ENCODE results near the gene NAA38.
A peak's percentile ranks its signal among the peaks of the same experiment; 100 is the strongest.

The NAA38 gene

DNA sequence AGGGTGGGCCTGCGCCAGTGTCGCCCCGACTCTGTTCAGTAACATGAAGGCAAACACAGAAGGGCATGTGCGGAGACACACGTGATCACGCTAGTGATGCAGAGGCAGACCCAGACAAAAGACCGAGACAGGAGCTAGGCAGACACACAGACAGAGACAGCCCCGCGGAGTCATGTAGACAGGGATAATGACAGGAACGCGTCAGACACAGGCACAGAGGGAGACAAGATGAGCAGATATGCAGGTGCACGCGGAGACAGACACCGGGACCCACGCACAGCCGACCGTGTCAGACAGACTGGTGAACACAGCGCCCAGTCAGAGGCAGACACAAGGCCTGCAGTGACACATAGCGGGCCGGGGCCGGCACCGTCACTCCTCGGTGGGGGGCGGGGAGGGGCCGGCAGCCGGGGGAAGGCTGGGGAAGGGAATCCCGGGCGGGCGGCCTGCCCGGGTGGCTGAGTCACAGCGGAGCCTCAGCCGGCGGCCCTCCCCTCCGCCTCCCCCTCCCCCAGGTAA, 15.9 kb downstream of the NAA38 start:
- peak; percentile 92 for DNase-seq (ENCODE audit: low read depth)

DNA sequence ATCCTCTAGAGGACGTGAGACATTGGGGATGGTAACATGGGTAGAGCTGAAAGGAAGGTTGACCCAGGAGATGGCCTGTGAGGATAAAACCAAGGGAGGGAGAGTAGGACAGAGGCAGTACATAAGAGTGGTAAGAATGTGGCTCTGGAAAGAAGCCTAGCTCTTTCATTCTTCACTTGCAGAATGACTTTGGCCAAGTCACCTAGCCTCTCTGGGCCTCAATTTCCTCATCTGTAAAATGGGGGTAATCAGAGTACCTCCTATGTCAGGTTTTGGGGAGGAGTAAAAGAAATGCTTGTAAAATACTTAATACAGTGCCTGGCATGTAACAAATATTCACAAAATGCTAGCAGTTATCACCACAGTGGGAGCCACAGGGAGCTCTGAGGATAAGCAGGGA, 16.5 kb downstream of the NAA38 start:
- no peak for DNase-seq (ENCODE audit: low read depth)

DNA sequence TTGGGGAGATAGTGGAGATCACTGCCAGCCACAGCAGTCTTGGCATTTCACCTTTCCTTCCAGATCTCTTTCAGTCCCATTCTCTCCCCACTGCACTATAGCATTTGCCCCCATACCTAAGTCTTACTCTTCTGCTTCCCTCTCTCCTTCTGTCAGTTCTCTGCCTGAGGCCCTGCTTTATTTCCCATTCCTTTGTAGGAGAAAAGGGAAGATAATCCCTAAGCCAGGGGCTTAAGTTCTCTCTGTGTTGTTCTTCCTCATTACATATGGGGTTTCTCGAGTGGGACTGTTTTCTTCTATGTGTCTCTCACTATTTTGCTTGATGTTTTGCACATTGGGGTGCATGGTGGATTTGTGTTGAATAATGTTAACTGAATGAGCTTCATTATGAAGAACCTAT, 16.9 kb downstream of the NAA38 start:
- no peak for DNase-seq (ENCODE audit: low read depth)

DNA sequence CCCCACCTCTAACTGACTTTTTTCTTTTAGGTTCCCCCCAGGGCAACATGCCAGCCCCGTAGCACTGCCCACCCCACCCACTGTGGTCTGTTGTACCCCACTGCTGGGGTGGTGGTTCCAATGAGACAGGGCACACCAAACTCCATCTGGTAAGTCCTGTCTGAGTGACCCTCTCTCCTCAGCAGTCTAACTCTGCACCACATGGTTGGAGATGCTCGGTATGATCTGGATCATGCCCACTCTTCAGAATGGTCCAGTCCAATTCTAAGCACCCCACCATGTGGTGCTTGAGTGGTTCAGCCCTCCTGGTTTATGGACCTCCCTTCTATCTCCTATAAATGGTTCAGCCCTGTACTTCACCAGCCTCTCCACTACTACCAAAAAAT, 17.5 kb downstream of the NAA38 start:
- DNase-seq (ENCODE audit: low read depth), result no peak

DNA sequence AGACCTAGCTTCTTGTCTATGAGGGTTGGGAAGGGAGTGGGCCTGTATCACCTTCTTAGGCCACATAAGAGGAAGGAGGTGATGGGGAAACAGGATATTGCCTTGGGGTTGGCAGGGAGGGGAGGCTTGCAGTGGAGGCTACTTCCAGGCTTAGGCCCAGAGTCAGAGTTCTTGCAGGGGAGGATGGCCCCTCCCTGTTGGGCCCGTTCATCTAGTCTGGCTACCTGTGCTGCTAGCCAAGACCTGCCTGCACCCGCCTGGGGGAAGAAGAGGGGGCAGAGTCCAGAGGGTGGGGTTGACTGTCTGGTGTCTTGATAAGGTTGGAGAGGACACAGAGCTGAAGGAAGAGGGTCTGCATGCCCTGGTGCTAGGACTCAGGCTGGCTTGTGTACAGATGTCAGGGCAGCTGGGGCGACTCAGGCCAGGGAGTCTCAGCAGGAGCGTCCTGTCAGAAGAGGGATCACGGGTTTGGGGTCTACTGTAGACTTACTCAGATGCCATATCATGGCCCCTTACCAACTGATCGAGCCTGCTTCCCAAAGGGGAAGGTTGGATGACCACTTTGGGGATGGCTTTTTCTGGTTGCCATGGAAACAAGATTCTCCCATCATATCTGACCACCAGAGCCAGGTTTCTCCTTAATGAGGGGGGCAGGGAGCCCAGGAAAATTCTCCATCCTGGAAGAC, 18.0 kb downstream of the NAA38 start:
- DNase-seq (ENCODE audit: low read depth), result no peak

DNA sequence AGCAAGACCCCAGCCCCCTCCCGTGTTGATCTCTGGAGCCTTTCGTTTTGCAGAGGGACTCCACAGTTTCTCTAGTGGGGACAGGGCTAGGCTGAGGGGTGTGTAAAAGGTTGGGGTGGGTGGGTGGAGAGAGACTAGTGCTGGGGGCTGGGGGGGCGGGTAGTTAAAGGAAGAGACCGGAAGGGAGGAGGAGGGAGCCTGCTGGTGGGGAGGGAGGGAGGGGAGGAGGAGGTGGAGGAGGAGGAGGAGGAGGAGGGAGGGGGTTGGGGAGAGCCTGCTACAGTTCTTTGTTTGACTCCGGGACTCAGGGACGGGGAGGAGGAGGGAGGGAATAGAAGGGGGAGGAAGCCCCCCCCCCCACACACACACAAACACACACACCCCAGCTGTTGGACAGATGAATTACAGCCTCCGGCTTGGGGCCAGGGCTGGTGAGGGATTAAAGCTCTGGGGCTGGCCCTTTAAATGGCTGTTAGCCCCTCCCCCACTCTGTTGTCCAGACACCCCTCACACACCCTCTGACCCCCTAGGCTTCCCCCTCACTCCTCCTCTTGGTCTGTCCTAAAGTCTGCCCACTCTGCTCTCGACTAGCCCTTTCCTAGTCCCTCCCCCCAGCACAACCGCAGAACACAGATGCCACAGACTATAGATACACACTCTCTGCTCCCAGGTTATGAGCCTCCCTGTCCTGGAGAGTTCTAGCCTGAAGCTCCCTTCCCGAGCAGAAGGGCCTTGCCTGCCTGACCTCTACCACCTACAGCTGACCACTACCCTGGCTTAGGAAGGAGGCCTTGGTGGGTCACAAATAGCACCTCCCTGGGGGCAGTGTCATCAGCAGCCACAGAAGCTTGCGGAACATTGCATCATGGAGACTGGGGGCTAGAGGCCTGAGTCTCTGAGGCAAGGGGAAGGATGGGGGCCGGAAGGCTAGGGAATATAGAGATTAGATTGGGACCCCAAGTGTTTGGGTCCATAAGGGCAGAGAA, 19.0 kb downstream of the NAA38 start:
- no peak for DNase-seq (ENCODE audit: low read depth)

DNA sequence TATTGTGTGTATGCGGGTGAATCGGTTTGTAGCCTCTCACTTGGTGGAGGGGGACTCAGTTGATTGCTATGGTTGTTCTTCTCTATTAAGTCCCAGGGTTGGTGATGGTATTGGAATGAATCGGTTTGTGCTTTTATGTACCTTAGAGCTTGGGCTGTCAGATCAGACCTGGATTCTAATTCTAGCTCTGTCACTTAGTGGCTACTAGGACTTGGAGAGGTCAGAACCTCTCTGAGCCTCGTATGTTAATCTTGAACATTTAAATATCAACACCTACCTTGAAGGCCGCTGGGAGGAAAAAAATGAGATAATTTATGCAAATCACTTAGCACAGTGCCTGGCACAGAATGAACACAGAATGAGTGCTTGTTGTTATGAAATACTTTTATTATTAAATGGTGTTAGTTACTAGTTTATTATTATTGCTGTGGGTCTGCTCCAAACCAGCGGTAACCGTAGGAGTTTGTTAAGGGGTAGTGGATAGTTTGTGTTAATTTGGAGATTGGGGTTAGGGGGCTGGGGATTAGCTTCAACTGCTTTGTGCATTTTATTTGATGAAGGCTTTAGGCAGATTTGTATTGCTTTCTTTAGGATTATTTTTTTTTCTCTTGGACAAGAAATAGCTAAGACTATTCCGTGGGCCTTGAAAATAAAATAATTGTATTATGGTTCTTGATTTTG, 19.8 kb downstream of the NAA38 start:
- DNase-seq (ENCODE audit: low read depth), result no peak

DNA sequence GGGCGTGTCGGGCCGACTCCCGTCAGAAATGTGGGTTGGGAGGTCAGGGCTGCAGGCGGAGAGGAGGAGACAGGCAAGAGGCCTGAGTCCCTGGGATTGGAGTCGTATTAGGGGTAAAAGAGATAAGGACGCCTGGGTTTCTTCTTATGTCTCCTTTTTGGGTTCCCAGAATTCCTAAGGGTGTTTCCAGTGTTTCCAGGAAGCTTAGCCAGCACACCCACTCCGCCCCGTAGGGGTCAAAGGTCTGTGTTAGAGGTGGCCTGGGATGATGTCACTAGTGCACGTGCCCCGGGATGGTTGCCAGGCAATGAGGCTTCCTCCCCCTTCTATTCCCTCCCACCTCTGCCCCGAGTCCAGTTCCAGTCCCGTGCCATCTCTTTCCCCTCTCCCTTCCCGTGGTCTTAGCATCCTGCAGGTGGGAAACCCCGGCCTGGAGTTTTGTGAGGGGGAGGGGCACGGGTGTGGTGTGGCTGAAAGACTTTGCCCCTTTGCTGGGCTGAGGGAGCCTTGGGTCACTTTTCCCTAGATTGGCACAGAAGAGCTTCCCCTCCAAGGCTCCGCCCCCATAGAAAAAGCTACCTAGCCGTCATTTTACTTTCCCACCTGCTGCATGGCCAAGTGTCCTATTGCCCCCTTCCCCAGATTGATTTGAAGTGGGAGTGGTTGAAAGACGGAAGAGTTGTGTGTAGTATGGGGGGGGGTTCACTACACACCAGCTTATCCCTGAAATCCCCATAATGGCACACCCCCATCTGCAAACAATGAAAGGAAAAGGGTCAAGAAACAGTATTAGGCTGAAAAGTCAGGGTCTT, 20.6 kb downstream of the NAA38 start:
- no peak for DNase-seq (ENCODE audit: low read depth)

DNA sequence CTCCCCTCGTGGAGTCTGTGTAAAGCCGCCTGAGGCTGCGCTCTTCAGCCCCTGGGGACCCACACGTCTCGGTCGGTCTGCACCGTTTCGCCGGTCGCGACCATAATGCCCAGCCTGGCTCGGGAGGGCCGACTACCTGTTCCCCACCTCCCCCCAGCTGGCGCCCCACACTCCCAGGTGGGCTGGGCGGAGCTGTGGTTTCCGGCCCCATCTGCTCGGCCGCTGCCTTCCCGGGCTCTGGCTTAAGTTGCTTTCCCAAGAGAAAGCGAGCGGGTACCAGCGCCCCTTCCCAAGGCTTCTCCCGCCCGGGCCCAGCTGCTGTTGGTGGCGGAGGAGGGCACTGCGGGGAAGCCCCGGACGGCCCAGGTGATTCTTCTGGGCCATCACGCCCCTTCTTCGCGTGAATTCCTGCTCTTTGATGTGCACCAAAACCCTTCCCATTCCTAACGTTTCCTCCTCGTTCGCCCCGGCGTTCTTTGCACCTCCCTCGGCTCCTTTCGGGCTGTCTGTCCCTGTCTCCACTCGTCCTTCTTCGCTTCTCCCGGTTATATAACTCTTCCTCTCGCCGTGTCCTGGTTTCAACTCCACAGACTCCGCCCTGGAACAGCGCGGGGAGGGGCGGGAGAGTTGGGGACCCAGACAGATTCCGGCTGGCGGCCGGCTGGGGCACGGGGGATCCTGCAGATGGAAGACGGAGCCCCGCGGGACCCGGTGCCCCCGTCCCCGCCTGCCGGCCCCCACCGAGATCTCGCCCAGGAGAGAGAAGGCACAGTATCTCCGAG, 21.4 kb downstream of the NAA38 start:
- no peak for DNase-seq (ENCODE audit: low read depth)

DNA sequence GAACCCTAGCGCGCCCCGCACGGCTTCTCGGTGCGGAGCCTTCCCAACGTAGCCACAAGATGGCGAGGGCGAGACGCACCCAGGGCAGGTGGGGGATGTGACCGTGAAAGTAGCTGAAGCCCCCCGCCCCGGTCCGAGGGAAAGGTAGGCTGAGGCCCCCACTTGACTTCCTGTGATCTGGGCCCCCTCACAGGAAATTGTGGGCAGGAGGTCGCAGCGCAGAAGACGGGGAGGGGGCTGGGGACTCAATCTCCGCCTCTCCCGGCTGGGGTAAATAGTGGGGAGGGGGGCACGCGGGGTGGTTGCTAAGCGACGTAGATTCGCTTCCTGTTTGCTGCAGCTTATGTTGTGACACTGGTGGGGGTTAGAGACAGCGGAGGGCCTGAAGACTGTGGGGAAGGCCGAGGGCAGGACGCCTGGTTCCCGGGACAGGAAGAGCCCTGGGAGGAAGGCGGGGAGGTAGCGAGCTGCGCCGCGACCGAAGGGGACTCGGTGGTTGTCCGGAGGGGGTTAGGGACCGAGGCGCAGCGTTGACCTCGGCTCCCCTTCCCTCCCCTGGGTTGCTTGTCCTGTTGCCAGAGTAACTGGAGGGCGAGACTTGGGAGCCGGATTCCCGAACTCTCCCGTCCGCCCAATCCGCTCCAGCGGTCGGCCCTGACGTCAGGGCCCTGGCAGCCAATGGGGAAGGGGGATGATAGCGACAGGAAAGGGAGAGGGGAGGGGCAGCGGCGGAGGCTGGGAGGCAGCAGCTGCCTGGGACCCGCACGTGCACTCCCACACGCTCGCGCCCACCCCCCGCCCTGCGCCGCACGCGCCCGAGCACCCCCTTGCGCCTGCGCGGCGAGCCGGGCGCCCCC, 22.2 kb downstream of the NAA38 start:
- peak; percentile 76 for DNase-seq (ENCODE audit: low read depth)

DNA sequence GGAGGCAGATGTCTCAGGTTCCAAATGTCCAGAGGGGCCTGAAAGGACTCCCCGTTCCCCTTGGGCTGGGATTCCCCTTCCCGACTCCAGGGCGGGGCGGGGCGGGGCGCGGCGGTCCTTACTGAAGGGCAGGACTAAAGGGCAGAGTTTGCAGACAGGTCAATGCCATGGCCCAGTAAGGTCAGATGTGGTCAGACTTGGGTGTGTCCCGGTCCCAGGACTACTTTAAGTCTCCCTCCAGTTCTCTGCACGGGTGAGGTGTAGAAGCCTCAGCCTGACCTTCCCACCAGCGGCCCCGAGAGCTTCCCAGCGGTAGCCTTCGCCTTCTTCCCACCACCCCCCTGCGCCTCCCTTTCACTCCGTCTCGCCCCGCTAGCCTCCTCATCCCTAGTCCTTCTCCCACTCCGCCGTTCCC, 22.8 kb downstream of the NAA38 start:
- peak; percentile 46 for DNase-seq (ENCODE audit: low read depth)

DNA sequence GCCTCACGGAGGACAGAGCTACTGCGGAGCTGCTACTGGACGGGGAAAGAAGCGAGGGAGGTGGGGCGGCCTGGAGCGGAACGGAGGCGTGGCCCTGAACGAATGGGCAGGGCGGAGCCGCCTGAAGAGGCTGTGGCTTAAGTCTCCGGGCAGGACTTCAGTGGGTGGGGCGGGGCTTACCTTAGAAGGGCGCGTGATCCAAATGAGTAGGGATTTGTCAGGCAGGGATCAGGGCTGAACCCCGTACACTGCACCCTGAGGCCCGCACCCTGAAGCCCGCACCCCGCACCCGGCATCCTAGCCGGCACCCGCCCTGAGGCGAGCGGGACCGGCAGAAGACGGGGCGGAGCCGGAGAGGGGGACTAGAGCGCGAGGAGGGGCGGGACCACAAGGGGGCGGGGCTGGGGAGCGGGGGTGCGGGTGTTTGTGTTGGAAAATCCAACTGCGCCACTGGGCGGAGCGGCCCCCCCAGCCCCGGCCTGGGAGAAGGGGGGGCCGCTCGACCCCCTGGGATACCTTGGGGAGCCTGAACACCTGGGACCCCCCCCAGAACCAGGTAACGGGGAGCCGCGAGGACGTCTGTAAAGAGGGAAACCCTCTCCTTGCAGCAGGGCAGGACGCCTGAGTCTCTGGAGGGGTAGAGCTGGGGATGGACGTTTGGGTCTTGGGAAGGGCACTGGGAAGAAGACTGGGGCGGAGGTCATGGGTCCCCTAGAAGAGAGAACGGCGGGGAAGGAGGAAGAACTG, 23.4 kb downstream of the NAA38 start, which contains the start of gene KDM6B:
Gene KDM6B (plus strand): TSS at position 423 of the 747 bp plus-strand sequence. CDS start 11,338 bp downstream, outside the sequence.
- peak; percentile 69 for DNase-seq (ENCODE audit: low read depth)

DNA sequence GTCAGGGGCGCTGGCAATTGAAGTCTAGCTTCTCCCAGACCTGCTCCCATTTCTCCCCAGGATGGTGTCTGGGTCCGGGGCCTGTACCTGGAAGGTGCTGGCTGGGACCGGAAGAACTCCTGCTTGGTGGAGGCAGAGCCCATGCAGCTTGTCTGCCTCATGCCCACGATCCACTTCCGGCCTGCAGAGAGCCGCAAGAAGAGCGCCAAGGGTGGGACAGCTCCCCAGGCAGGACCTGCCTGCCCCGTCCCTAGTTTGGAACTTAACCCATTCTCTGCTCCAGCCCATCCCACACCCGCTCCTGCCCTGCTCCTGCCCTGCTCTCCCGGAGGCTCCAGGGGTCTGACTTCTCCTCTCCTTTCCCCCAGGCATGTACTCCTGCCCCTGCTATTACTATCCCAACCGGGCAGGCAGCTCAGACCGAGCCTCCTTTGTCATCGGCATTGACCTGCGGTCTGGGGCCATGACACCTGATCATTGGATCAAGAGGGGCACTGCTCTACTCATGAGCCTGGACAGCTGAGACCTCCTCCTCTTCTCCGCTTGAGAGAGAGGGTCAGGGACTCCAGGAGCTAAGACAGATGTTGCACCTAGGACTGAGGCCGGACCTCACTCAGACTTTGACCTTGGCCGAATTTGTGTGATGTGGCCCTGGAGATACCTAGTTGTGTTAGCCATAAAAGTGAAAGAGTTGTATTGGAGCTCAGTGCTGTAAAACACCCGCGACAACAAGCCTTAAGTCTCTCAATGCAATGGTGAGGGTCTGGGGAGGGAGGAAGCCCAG, 24.2 kb downstream of the NAA38 start:
- DNase-seq (ENCODE audit: low read depth), result no peak

DNA sequence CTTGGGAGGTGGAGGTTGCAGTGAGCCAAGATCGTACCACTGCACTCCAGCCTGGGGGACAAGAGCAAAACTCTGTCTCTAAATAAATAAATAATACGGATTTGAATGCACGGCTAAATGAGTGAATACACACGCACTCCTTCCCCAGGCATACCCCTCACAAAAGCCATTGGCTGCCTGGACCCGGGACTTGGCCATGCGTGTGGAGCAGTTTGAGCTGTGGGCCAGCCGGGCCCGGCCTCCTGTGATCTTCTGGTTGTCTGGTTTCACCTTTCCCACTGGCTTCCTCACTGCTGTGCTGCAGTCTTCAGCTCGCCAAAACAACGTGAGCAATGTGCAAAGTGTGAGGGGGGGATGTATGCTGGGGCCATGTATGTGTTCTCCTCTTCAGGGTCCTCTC, 24.9 kb downstream of the NAA38 start:
- no peak for DNase-seq (ENCODE audit: low read depth)

DNA sequence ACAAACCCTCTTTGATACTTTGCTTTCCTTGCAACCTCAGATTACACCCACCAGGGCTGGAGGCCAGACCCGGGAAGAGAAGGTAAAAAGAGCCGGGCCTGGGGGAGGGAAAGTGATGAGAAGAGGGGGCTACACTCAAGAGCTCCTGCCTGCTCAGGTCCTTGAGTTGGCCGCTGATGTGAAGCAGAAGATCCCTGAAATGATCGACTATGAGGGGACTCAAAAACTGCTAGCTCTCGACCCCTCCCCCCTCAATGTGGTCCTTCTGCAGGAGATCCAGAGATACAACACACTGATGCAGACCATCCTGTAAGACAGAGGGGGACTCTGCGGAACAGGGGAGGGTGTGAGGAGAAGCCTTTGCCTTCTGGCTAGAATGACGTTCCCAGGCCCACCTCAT, 26.1 kb downstream of the NAA38 start:
- DNase-seq (ENCODE audit: low read depth), result no peak

DNA sequence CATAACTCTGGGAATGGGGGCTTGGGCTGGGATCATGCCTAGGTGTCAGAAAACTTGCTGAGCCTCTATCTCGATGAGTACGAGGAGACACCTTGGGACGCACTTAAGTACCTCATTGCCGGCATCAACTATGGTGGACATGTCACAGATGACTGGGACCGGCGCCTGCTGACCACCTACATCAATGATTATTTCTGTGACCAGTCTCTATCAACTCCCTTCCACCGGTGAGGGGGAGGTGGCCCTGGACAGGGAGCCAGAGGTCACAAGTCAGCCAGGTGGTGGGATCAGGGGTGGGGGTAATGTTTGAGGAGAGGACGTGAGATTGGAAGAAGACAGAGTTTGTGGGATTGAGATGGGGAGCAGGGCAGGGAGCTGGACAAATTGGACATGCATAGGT, 26.7 kb downstream of the NAA38 start:
- DNase-seq (ENCODE audit: low read depth), result no peak

DNA sequence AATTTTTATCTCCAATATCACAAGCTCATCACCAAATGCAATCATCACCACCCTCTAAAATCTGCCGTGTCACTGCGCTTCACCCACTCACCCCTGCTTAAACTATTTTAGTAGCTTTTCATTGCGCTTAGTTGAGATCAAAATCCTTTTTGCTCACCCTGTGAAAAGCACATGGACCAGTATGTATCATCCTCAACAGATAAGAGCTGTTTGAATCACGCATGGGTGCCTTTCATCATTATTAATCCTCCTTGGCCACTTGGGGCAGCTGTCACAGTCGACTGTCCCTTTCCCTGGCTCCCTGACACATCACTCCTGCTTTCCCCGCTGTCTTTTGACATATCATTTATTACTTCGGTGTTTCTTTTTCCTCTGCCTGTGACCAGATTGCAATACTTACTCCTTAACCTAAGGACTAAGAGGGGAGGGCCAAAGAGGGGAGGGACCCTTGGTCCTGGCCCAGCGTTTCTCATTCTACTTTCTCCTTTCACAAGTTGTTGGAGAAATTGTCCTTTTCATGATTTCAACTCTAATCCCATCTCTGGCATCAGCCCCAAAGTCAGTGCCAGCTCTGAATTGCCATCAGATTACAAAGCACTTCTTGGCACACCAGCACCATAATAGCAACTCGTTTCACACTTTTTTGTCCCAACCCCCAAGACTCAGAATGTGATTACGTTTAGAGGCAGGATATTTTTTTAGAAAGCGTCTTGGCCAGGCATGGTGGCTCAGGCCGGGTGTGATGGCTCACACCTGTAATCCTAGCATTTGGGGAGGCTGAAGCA, 32.0 kb downstream of the NAA38 start:
- DNase-seq (ENCODE audit: low read depth), result no peak
